GM12878 (cell line): ENCODE results near the gene CCL14.

Source experiments
- ATF7 ChIP-seq: fragments of 450-650 bp; IDR thresholded peaks from 2 replicates; pipeline ENCODE4 v1.6.1; 2016; ENCODE audit warnings: low read depth, mild to moderate bottlenecking
- BHLHE40 ChIP-seq, 2 experiments: fragments of 450-650 bp in 1 of 2; IDR thresholded peaks; 2 replicates each; pipeline ENCODE4 v1.6.1; 2011 to 2017; ENCODE audit warnings: low read depth in 2 of 2, borderline replicate concordance in 1 of 2, improper control_type of control experiment in 1 of 2, low read length in 1 of 2, mild to moderate bottlenecking in 1 of 2
- CBFB ChIP-seq: IDR thresholded peaks from 2 replicates; pipeline ENCODE4 v1.6.1; 2016; ENCODE audit warnings: antibody characterized with exemption, low read depth
- CTCF ChIP-seq, 3 experiments: IDR thresholded peaks in 2 of 3; conservative IDR thresholded peaks in 1 of 3; 2 replicates each; pipeline ENCODE4 v1.5.1; 2011; ENCODE audit warnings: low read depth in 3 of 3, low read length in 3 of 3, mild to moderate bottlenecking in 3 of 3, control low read depth in 2 of 3, moderate library complexity in 2 of 3, inconsistent platforms in 1 of 3, mixed read lengths in 1 of 3; ENCODE audit not compliant: control insufficient read depth in 2 of 3, insufficient read depth in 1 of 3; ENCODE audit errors: extremely low read depth in 1 of 3
- EZH2 ChIP-seq: IDR thresholded peaks from 2 replicates; pipeline ENCODE4 v1.6.1; 2012; ENCODE audit warnings: low read depth, mild to moderate bottlenecking, control low read depth, inconsistent platforms, low read length, borderline replicate concordance; ENCODE audit not compliant: control insufficient read depth
- MAX ChIP-seq: IDR thresholded peaks from 2 replicates; pipeline ENCODE4 v1.6.1; 2012; ENCODE audit warnings: low read depth, low read length, improper control_type of control experiment
- MEF2A ChIP-seq: IDR thresholded peaks from 2 replicates; pipeline ENCODE4 v1.6.1; 2011; ENCODE audit warnings: low read depth, mild to moderate bottlenecking, low read length, moderate library complexity; ENCODE audit not compliant: insufficient read depth
- NR2C1 ChIP-seq: fragments of 450-650 bp; IDR thresholded peaks from 2 replicates; pipeline ENCODE4 v1.6.1; 2017; ENCODE audit warnings: antibody characterized with exemption, mild to moderate bottlenecking, moderate library complexity
- PAX5 ChIP-seq: IDR thresholded peaks from 2 replicates; pipeline ENCODE4 v1.6.1; 2011; ENCODE audit warnings: low read depth, low read length, borderline replicate concordance
- POLR2A ChIP-seq: IDR thresholded peaks from 2 replicates; pipeline ENCODE4 v1.6.1; 2011; ENCODE audit warnings: low read depth, mild to moderate bottlenecking, low read length
- SRF ChIP-seq, 2 experiments: IDR thresholded peaks; 2 replicates each; pipeline ENCODE4 v1.6.1; 2011; ENCODE audit warnings: low read depth in 2 of 2, low read length in 2 of 2, mild to moderate bottlenecking in 1 of 2, moderate library complexity in 1 of 2
- ZNF592 ChIP-seq: fragments of 450-650 bp; IDR thresholded peaks from 2 replicates; pipeline ENCODE4 v1.6.1; 2017; ENCODE audit warnings: mild to moderate bottlenecking, moderate library complexity

DNA sequence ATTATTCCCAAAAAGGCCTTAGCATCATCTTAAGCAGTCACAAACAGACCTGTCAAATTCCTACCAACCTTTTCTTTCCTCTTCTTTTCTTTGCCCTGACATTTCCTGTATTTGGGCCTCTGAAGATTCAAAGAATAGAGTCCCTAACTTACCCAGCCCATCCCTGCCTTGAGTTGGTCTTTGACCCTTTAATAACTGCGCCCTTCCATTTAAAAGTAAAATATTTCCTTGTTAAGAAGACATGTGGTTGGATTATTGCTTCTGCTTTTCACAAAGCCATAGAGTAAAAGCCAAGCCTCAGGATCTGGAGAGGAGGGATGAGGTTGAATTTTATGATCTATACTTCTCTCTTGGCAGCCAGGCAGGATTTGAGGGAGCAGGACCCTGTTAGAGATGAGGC is 44.4 kb upstream of the CCL14 start:
- TF ChIP-seq CBFB, result no peak
- TF ChIP-seq CTCF (IDR thresholded peaks at IDR 0.05 in 2 of 3, conservative IDR thresholded peaks at IDR 0.05 in 1 of 3; ENCODE audit: control insufficient read depth in 2 of 3, extremely low read depth in 1 of 3, insufficient read depth in 1 of 3, low read depth in 3 of 3, low read length in 3 of 3), result no peak
- TF ChIP-seq NR2C1, result no peak
- TF ChIP-seq POLR2A, result no peak
- TF ChIP-seq MEF2A, result no peak
- no peak for TF ChIP-seq ZNF592
- TF ChIP-seq SRF (IDR thresholded peaks at IDR 0.05; ENCODE audit: low read depth in 2 of 2, low read length in 2 of 2), result no peak
- no peak for TF ChIP-seq PAX5
- no peak for TF ChIP-seq ATF7
- TF ChIP-seq MAX, result no peak
- no peak for TF ChIP-seq BHLHE40 (IDR thresholded peaks at IDR 0.05; ENCODE audit: borderline replicate concordance in 1 of 2, low read depth in 2 of 2, low read length in 1 of 2)
- no peak for TF ChIP-seq EZH2
